ENCODE data around the gene S100G.
"Not testable (repeated sequence)": the region's sequence is repeated elsewhere in the genome, so short reads cannot be mapped to it uniquely, and the experiment has no call there.

Gene S100G

GRCh38 chrX:16649858-16650257 is at the start of gene S100G:
S100G (plus strand) TSS chrX:16650158; CDS start chrX:16651007, 849 bp downstream.
- Histone ChIP-seq H3K27me3 (ENCODE audit: insufficient read depth, low read depth, severe bottlenecking) (no peaks in the 10 kb centered on the region), H3K36me3 (peaks cover 4% of the 10 kb centered on the region), H3K9me3 (ENCODE audit: severe bottlenecking) (no peaks in the 10 kb centered on the region), H3K4me3 (ENCODE audit: low read depth, low read length) (no peak within 1 kb of the TSS), H3K27ac (no peak within 1 kb of the TSS)
- no peak for TF ChIP-seq CTCF (IDR thresholded peaks at IDR 0.05; ENCODE audit: low read depth, low read length)
- DNase-seq = no peak

GRCh38 chrX:16601885-16602284 is 48.1 kb upstream of the S100G start:
- no peak overlapping the region for H3K27ac ChIP-seq
- DNase-seq = no peak
- no peaks in the 10 kb centered on the region; the same call in 1 of the 2 replicates for H3K36me3 ChIP-seq
- H3K27me3 ChIP-seq (ENCODE audit: insufficient read depth, low read depth, severe bottlenecking) = no peaks in the 10 kb centered on the region
- no peak overlapping the region for H3K4me3 ChIP-seq (ENCODE audit: low read depth, low read length)
- no peak for TF ChIP-seq CTCF (IDR thresholded peaks at IDR 0.05; ENCODE audit: low read depth, low read length)
- H3K9me3 ChIP-seq (ENCODE audit: severe bottlenecking) = no peaks in the 10 kb centered on the region

GRCh38 chrX:16603235-16603634 is 46.7 kb upstream of the S100G start:
- H3K4me3 ChIP-seq (ENCODE audit: low read depth, low read length); DNase-seq; H3K9me3 ChIP-seq (ENCODE audit: severe bottlenecking); H3K27me3 ChIP-seq (ENCODE audit: insufficient read depth, low read depth, severe bottlenecking); H3K27ac ChIP-seq; H3K36me3 ChIP-seq: not testable (repeated sequence)

- peaks cover 10% of the 10 kb centered on the region for H3K36me3 ChIP-seq
- no peaks in the 10 kb centered on the region for H3K9me3 ChIP-seq (ENCODE audit: severe bottlenecking)
- TF ChIP-seq CTCF (IDR thresholded peaks at IDR 0.05; ENCODE audit: low read depth, low read length) = no peak
- no peak overlapping the region for H3K4me3 ChIP-seq (ENCODE audit: low read depth, low read length)
- DNase-seq = no peak
- H3K27me3 ChIP-seq (ENCODE audit: insufficient read depth, low read depth, severe bottlenecking) = no peaks in the 10 kb centered on the region
- no peak overlapping the region for H3K27ac ChIP-seq
Measured at GRCh38 chrX:16603822-16604221, 46.1 kb upstream of the S100G start.

GRCh38 chrX:16604337-16604736 is 45.6 kb upstream of the S100G start:
- Histone ChIP-seq H3K4me3 (ENCODE audit: low read depth, low read length) (no peak overlapping the region), H3K9me3 (ENCODE audit: severe bottlenecking) (no peaks in the 10 kb centered on the region), H3K27me3 (ENCODE audit: insufficient read depth, low read depth, severe bottlenecking) (no peaks in the 10 kb centered on the region), H3K36me3 (peaks cover 10% of the 10 kb centered on the region), H3K27ac (no peak overlapping the region)
- DNase-seq = no peak
- no peak for TF ChIP-seq CTCF (IDR thresholded peaks at IDR 0.05; ENCODE audit: low read depth, low read length)

- no peak overlapping the region for H3K4me3 ChIP-seq (ENCODE audit: low read depth, low read length)
- DNase-seq = no peak
- no peaks in the 10 kb centered on the region for H3K9me3 ChIP-seq (ENCODE audit: severe bottlenecking)
- TF ChIP-seq CTCF (IDR thresholded peaks at IDR 0.05; ENCODE audit: low read depth, low read length) = no peak
- H3K27ac ChIP-seq = no peak overlapping the region
- H3K36me3 ChIP-seq = peaks cover 15% of the 10 kb centered on the region
- no peaks in the 10 kb centered on the region for H3K27me3 ChIP-seq (ENCODE audit: insufficient read depth, low read depth, severe bottlenecking)
Measured at GRCh38 chrX:16606142-16606720, 43.7 kb upstream of the S100G start.
